Astrocyte of the cerebellum (primary cell): ENCODE results near the gene TINAGL1.

Experiments
- DNase-seq: peaks from one replicate; pipeline ENCODE4 v3.0.0-alpha.2; 2011; ENCODE audit warnings: low read depth
- H3K4me3 ChIP-seq: 2 replicates; pipeline ENCODE4 v1.5.1; 2011; ENCODE audit warnings: mild to moderate bottlenecking, low read depth, low read length, moderate library complexity
- in situ Hi-C: cut with HindIII; loops from 2 replicates; pipeline ENCODE4 v1.10.0; 2017; ENCODE audit warnings: low sequenced_read_pairs
- TF ChIP-seq, protein P1 (sequence below): IDR thresholded peaks from 2 replicates; pipeline ENCODE4 v1.5.1; 2012; ENCODE audit warnings: low read length, low read depth, moderate library complexity, mild to moderate bottlenecking; ENCODE audit errors: missing control alignments

TINAGL1 gene

DNA sequence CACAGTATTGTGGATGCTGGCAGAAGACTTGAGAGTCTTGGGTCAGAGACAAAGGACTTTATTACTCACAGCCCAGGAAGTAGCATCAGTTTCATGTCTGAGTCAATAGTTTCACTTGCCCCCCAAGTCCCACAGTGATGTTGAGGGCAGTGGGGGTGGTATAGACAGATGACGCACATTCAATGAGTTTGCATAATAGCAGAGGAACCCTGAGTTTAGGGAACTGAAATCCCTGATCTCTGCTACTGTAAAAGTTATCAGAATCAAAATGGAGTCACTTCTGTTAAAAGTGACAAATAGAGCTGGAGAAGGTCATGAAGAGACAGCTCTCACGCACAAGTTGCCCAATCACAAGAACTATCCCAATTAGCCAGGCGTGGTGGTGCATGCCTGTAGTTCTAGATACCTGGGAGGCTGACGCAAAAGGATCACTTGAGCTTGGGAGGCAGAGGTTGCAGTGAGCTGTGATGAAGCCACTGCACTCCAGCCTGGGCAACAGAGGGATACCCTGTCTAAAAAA, 29.7 kb downstream of the TINAGL1 start:
- DNase-seq: no peak
- no peak overlapping the region for H3K4me3 ChIP-seq
- TF ChIP-seq, protein P1, sequence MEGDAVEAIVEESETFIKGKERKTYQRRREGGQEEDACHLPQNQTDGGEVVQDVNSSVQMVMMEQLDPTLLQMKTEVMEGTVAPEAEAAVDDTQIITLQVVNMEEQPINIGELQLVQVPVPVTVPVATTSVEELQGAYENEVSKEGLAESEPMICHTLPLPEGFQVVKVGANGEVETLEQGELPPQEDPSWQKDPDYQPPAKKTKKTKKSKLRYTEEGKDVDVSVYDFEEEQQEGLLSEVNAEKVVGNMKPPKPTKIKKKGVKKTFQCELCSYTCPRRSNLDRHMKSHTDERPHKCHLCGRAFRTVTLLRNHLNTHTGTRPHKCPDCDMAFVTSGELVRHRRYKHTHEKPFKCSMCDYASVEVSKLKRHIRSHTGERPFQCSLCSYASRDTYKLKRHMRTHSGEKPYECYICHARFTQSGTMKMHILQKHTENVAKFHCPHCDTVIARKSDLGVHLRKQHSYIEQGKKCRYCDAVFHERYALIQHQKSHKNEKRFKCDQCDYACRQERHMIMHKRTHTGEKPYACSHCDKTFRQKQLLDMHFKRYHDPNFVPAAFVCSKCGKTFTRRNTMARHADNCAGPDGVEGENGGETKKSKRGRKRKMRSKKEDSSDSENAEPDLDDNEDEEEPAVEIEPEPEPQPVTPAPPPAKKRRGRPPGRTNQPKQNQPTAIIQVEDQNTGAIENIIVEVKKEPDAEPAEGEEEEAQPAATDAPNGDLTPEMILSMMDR: no peak
- in situ Hi-C loops: loop anchor here (5.0 kb wide), 1 partner anchor 99 kb away; no protein-coding TSS in a partner anchor

DNA sequence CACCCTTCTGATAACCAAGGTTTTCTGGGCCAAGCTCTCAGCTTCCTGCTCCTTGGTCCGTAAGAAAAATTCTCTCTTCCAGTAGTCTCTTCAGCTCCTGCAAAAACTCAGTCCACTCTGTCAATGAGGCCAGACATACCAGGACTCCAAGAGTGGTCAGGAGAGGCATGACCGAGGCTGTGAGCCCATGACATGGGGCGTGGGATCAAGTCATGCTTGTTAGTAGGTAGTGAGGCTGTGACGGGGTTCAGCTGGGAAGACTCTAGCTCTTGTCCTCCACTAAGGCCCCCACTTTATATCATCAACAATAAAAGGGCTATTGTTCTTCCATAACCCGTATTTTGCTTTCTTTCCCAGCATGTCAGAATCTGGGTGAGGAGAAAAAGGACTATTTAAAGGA, 31.0 kb downstream of the TINAGL1 start:
- in situ Hi-C loops: loop anchor here (5.0 kb wide), 1 partner anchor 100 kb away; no protein-coding TSS in a partner anchor
- DNase-seq: no peak
- H3K4me3 ChIP-seq: no peak overlapping the region
- TF ChIP-seq, protein P1: no peak

GRCh38 chr1:31609514-31610118, 33.3 kb downstream of the TINAGL1 start:
- DNase-seq: no peak
- no peak overlapping the region for H3K4me3 ChIP-seq
- TF ChIP-seq, protein P1: no peak
- in situ Hi-C loops: loop anchor here (5.0 kb wide), 1 partner anchor 102 kb away; no protein-coding TSS in a partner anchor

DNA sequence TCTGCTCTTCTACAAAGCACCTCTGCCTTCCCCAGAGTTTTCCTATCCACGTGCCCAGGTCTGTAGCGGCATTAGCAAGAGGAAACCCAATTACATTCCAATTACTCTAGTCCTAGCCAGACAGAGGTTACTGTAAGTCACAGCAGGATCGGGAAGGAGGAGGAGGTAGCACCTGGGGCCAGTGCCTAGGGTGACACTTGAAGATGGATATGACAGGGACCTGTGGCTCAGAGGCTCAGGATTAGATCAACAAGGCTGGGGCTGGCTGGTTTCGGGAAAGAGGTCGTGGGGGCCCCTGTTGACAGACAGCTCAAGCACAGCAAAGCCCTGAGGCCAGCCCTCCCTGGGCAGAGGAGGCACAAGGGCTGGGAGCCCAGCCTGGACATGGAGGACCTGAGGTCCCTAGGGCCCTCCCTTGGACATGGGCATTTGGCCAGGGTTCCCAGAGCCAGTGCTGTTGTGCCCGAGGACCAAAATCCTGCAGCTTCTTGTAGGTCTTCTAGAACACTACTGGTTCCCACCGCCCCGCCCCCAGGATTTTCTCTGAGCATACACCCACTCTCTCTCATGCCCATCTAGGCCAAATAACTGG, 38.2 kb downstream of the TINAGL1 start:
- in situ Hi-C loops: no loop called here
- DNase-seq: no peak
- no peak overlapping the region for H3K4me3 ChIP-seq
- TF ChIP-seq, protein P1: no peak

- DNase-seq: no peak
- TF ChIP-seq, protein P1: no peak
- in situ Hi-C loops: no loop called here
- H3K4me3 ChIP-seq: no peak overlapping the region
Observed at GRCh38 chr1:31615414-31615813, 39.1 kb downstream of the TINAGL1 start.

- no peak overlapping the region for H3K4me3 ChIP-seq
- DNase-seq: no peak
- in situ Hi-C loops: no loop called here
- TF ChIP-seq, protein P1: no peak
Observed at GRCh38 chr1:31615939-31616338, 39.6 kb downstream of the TINAGL1 start.
